Measurements from ENCODE around the gene PITPNC1. TPM values are rescaled to one million over a fixed set of nuclear protein-coding genes. Genes with fewer than 3 reads are reported as not detected.

Gene PITPNC1
- total RNA-seq, 1 donor from 2014 or later, result 21.5 TPM

GRCh38 chr17:67448449-67448848 is 71.4 kb downstream of the PITPNC1 start:
- H3K9me3 Mint-ChIP-seq, result no peaks in the 10 kb centered on the region
- H3K27ac Mint-ChIP-seq (ENCODE audit: unreplicated experiment), result no peak overlapping the region
- TF ChIP-seq CTCF (conservative IDR thresholded peaks at IDR 0.05), result no peak

GRCh38 chr17:67449065-67449464 is 72.0 kb downstream of the PITPNC1 start:
- Mint-ChIP-seq H3K36me3 (ENCODE audit: low read depth) (no peaks in the 10 kb centered on the region), H3K9me3 (no peaks in the 10 kb centered on the region), H3K27me3 (ENCODE audit: low read depth) (no peaks in the 10 kb centered on the region), H3K4me1 (peaks cover 19% of the 10 kb centered on the region), H3K27ac (ENCODE audit: unreplicated experiment) (no peak overlapping the region), H3K4me3 (no peak overlapping the region)
- no peak for TF ChIP-seq CTCF (conservative IDR thresholded peaks at IDR 0.05)
- DNase-seq (ENCODE audit: low read depth, low spot score), result no peak

More at GRCh38 chr17:67448449-67448848, 71.4 kb downstream of the PITPNC1 start:
- Mint-ChIP-seq H3K4me1 (peaks cover 23% of the 10 kb centered on the region), H3K27me3 (ENCODE audit: low read depth) (no peaks in the 10 kb centered on the region), H3K36me3 (ENCODE audit: low read depth) (no peaks in the 10 kb centered on the region), H3K4me3 (no peak overlapping the region)
- DNase-seq (ENCODE audit: low read depth, low spot score), result no peak

GRCh38 chr17:67449845-67450755 is 73.0 kb downstream of the PITPNC1 start:
- Mint-ChIP-seq H3K4me3 (no peak overlapping the region), H3K27me3 (ENCODE audit: low read depth) (no peaks in the 10 kb centered on the region), H3K4me1 (peaks cover 11% of the 10 kb centered on the region), H3K36me3 (ENCODE audit: low read depth) (no peaks in the 10 kb centered on the region), H3K27ac (ENCODE audit: unreplicated experiment) (no peak overlapping the region), H3K9me3 (no peaks in the 10 kb centered on the region)
- DNase-seq (ENCODE audit: low read depth, low spot score), result no peak
- no peak for TF ChIP-seq CTCF (conservative IDR thresholded peaks at IDR 0.05)

- Mint-ChIP-seq H3K27me3 (ENCODE audit: low read depth) (no peaks in the 10 kb centered on the region), H3K9me3 (peaks cover under 1% of the 10 kb centered on the region), H3K27ac (ENCODE audit: unreplicated experiment) (no peak overlapping the region), H3K36me3 (ENCODE audit: low read depth) (peaks cover 3% of the 10 kb centered on the region), H3K4me3 (no peak overlapping the region), H3K4me1 (peaks cover 16% of the 10 kb centered on the region)
- TF ChIP-seq CTCF (conservative IDR thresholded peaks at IDR 0.05), result no peak
- no peak for DNase-seq (ENCODE audit: low read depth, low spot score)
Measured at GRCh38 chr17:67452681-67453554, 75.8 kb downstream of the PITPNC1 start.

- H3K4me1 Mint-ChIP-seq, result peaks cover 30% of the 10 kb centered on the region
- DNase-seq (ENCODE audit: low read depth, low spot score), result no peak
- no peaks in the 10 kb centered on the region for H3K27me3 Mint-ChIP-seq (ENCODE audit: low read depth)
- no peak overlapping the region for H3K27ac Mint-ChIP-seq (ENCODE audit: unreplicated experiment)
- peaks cover 12% of the 10 kb centered on the region for H3K9me3 Mint-ChIP-seq
- no peak for TF ChIP-seq CTCF (conservative IDR thresholded peaks at IDR 0.05)
- peaks cover 13% of the 10 kb centered on the region for H3K36me3 Mint-ChIP-seq (ENCODE audit: low read depth)
- H3K4me3 Mint-ChIP-seq, result no peak overlapping the region
Measured at GRCh38 chr17:67456103-67456502, 79.0 kb downstream of the PITPNC1 start.

All from neural crest cell (in vitro differentiated cells).